GM19238 (cell line): ENCODE results near the gene CCDC121.

Source experiments
- DNase-seq: peaks from one replicate; pipeline ENCODE4 v3.0.0; 2011; ENCODE audit warnings: low spot score; ENCODE audit not compliant: insufficient read length

Gene CCDC121

DNA sequence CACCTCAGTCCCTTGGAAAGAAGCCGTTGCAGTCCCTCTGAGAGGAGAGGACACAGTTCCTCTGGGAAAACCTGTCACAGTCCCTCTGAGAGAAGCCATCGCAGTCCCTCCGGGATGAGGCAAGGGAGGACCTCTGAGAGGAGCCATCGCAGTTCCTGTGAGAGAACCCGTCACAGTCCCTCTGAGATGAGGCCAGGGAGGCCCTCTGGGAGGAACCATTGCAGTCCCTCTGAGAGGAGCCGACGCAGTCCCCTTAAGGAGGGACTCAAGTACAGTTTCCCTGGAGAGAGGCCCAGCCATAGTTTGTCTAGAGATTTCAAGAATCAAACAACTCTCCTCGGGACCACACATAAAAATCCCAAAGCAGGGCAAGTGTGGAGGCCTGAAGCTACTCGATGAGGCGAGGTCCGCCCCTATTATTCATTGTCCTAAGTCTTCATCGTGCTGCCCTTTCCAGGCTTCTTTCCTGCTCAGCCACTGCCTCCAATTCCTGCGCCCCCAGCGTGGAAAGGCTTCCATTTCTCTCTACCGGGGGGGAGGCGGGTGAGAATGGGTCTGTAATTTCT lies 46.6 kb downstream of the CCDC121 start:
- DNase-seq = no peak

- no peak for DNase-seq
Measured at GRCh38 chr2:27581417-27582128, 47.2 kb downstream of the CCDC121 start.
